SJCRH30 (cell line): ENCODE results near the gene FYN. TPM values are rescaled to one million over a fixed set of nuclear protein-coding genes. Genes with fewer than 3 reads are reported as not detected.
"Not testable (repeated sequence)": the region's sequence is repeated elsewhere in the genome, so short reads cannot be mapped to it uniquely, and the experiment has no call there.

Source experiments
- DNase-seq, 2 experiments: peaks; one replicate each; pipeline ENCODE4 v3.0.0-alpha.2; 2015 to 2020
- H3K27ac ChIP-seq: fragments of 250-450 bp; sonication (Bioruptor Pico); 2 replicates; pipeline ENCODE4 v1.5.1; 2020; ENCODE audit warnings: mild to moderate bottlenecking, moderate library complexity
- H3K27me3 ChIP-seq: fragments of 250-450 bp; sonication (Bioruptor Pico); 2 replicates; pipeline ENCODE4 v1.5.1; 2020; ENCODE audit warnings: mild to moderate bottlenecking, moderate library complexity
- H3K36me3 ChIP-seq: fragments of 250-450 bp; sonication (Bioruptor Pico); 2 replicates; pipeline ENCODE4 v1.5.1; 2020; ENCODE audit warnings: mild to moderate bottlenecking, moderate library complexity
- H3K4me1 ChIP-seq: fragments of 250-450 bp; sonication (Bioruptor Pico); 2 replicates; pipeline ENCODE4 v1.5.1; 2020; ENCODE audit warnings: mild to moderate bottlenecking, moderate library complexity
- H3K4me3 ChIP-seq: fragments of 250-450 bp; sonication (Bioruptor Pico); 2 replicates; pipeline ENCODE4 v1.5.1; 2020; ENCODE audit warnings: mild to moderate bottlenecking, moderate library complexity
- H3K9me3 ChIP-seq: fragments of 250-450 bp; sonication (Bioruptor Pico); replicated peaks from 2 replicates; pipeline ENCODE4 v1.5.1; 2020; ENCODE audit warnings: mild to moderate bottlenecking, moderate library complexity
- total RNA-seq: library from RNA; depleted of rRNA; stranded (reverse); fragments of >200 nt; shearing (Covaris generic); gene quantifications from 2 replicates; pipeline ENCODE4 v1.2.3, GENCODE V29; 2014; rRNA removed

The FYN gene
- total RNA-seq, result 57.1 and 67.1 TPM in 2 replicates

GRCh38 chr6:111873178-111874024 is at the start of gene FYN:
TSS of gene FYN (minus strand) at chr6:111873452. CDS start at chr6:111720051, 153,401 bp downstream.
- no peaks in the 10 kb centered on the region for H3K27me3 ChIP-seq
- peak; percentile 97 to 98 for DNase-seq

GRCh38 chr6:111922454-111923297 is 49.4 kb upstream of the FYN start:
- no peak overlapping the region for H3K27ac ChIP-seq
- no peak for DNase-seq
- peaks cover 29% of the 10 kb centered on the region for H3K4me1 ChIP-seq
- H3K36me3 ChIP-seq, result no peaks in the 10 kb centered on the region
- no peaks in the 10 kb centered on the region for H3K9me3 ChIP-seq
- H3K27me3 ChIP-seq, result no peaks in the 10 kb centered on the region
- no peak overlapping the region for H3K4me3 ChIP-seq

More at GRCh38 chr6:111873178-111874024, at the start of gene FYN:
- Histone ChIP-seq H3K27ac (peak within 1 kb of the TSS; percentile 63), H3K4me1 (peaks cover 10% of the 10 kb centered on the region), H3K9me3 (no peaks in the 10 kb centered on the region), H3K4me3 (peak within 1 kb of the TSS; percentile 64), H3K36me3 (no peaks in the 10 kb centered on the region)

GRCh38 chr6:111921103-111921502 is 47.9 kb upstream of the FYN start:
- H3K27me3 ChIP-seq, result no peaks in the 10 kb centered on the region
- H3K27ac ChIP-seq, result no peak overlapping the region
- no peak overlapping the region for H3K4me3 ChIP-seq
- no peak for DNase-seq
- H3K36me3 ChIP-seq, result no peaks in the 10 kb centered on the region
- peaks cover 19% of the 10 kb centered on the region for H3K4me1 ChIP-seq
- no peaks in the 10 kb centered on the region for H3K9me3 ChIP-seq

- H3K27me3 ChIP-seq, result no peaks in the 10 kb centered on the region
- no peak overlapping the region for H3K27ac ChIP-seq
- H3K9me3 ChIP-seq, result no peaks in the 10 kb centered on the region
- peaks cover 16% of the 10 kb centered on the region for H3K4me1 ChIP-seq
- H3K36me3 ChIP-seq, result no peaks in the 10 kb centered on the region
- H3K4me3 ChIP-seq, result no peak overlapping the region
- no peak for DNase-seq
Measured at GRCh38 chr6:111920578-111920977, 47.3 kb upstream of the FYN start.

- no peaks in the 10 kb centered on the region for H3K36me3 ChIP-seq
- H3K27ac ChIP-seq, result no peak overlapping the region
- H3K27me3 ChIP-seq, result no peaks in the 10 kb centered on the region
- H3K4me1 ChIP-seq, result peaks cover 16% of the 10 kb centered on the region
- H3K9me3 ChIP-seq, result no peaks in the 10 kb centered on the region
- no peak overlapping the region for H3K4me3 ChIP-seq
- no peak for DNase-seq
Measured at GRCh38 chr6:111918825-111919224, 45.6 kb upstream of the FYN start.

- Histone ChIP-seq H3K27ac (no peak overlapping the region), H3K27me3 (no peaks in the 10 kb centered on the region), H3K9me3 (no peaks in the 10 kb centered on the region), H3K36me3 (no peaks in the 10 kb centered on the region), H3K4me1 (no peaks in the 10 kb centered on the region), H3K4me3 (no peak overlapping the region)
- no peak for DNase-seq
Measured at GRCh38 chr6:111916747-111917146, 43.5 kb upstream of the FYN start.

- H3K4me3 ChIP-seq, result no peak overlapping the region
- H3K9me3 ChIP-seq, result no peaks in the 10 kb centered on the region
- DNase-seq, result no peak
- no peaks in the 10 kb centered on the region for H3K27me3 ChIP-seq
- H3K4me1 ChIP-seq, result no peaks in the 10 kb centered on the region
- no peaks in the 10 kb centered on the region for H3K36me3 ChIP-seq
- no peak overlapping the region for H3K27ac ChIP-seq
Measured at GRCh38 chr6:111914617-111915016, 41.4 kb upstream of the FYN start.

- Histone ChIP-seq H3K27ac (no peak overlapping the region), H3K4me1 (no peaks in the 10 kb centered on the region), H3K36me3 (no peaks in the 10 kb centered on the region), H3K27me3 (no peaks in the 10 kb centered on the region), H3K4me3 (no peak overlapping the region), H3K9me3 (no peaks in the 10 kb centered on the region)
- no peak for DNase-seq
Measured at GRCh38 chr6:111912904-111913303, 39.7 kb upstream of the FYN start.

- H3K4me1 ChIP-seq, result no peaks in the 10 kb centered on the region
- no peaks in the 10 kb centered on the region for H3K36me3 ChIP-seq
- no peak overlapping the region for H3K4me3 ChIP-seq
- no peaks in the 10 kb centered on the region for H3K27me3 ChIP-seq
- DNase-seq, result no peak
- H3K27ac ChIP-seq, result no peak overlapping the region
- H3K9me3 ChIP-seq, result no peaks in the 10 kb centered on the region
Measured at GRCh38 chr6:111911428-111911827, 38.2 kb upstream of the FYN start.

- no peaks in the 10 kb centered on the region for H3K36me3 ChIP-seq
- no peaks in the 10 kb centered on the region for H3K27me3 ChIP-seq
- no peaks in the 10 kb centered on the region for H3K9me3 ChIP-seq
- H3K4me3 ChIP-seq, result no peak overlapping the region
- no peak for DNase-seq
- no peaks in the 10 kb centered on the region for H3K4me1 ChIP-seq
- no peak overlapping the region for H3K27ac ChIP-seq
Measured at GRCh38 chr6:111909238-111909637, 36.0 kb upstream of the FYN start.

- not testable (repeated sequence) for H3K4me3 ChIP-seq, H3K27me3 ChIP-seq, H3K9me3 ChIP-seq, H3K36me3 ChIP-seq, DNase-seq, H3K27ac ChIP-seq, H3K4me1 ChIP-seq
Measured at GRCh38 chr6:111908365-111908764, 35.1 kb upstream of the FYN start.

GRCh38 chr6:111900735-111901134 is 27.5 kb upstream of the FYN start:
- DNase-seq, result peak; percentile 70 to 72
- Histone ChIP-seq H3K27me3 (no peaks in the 10 kb centered on the region), H3K27ac (no peak overlapping the region), H3K36me3 (no peaks in the 10 kb centered on the region), H3K9me3 (no peaks in the 10 kb centered on the region), H3K4me1 (peaks cover 21% of the 10 kb centered on the region; the same call in 1 of the 2 replicates), H3K4me3 (no peak overlapping the region)

- Histone ChIP-seq H3K27me3 (no peaks in the 10 kb centered on the region), H3K4me1 (peaks cover 21% of the 10 kb centered on the region; the same call in 1 of the 2 replicates), H3K36me3 (no peaks in the 10 kb centered on the region), H3K4me3 (no peak overlapping the region), H3K9me3 (no peaks in the 10 kb centered on the region), H3K27ac (no peak overlapping the region)
- no peak for DNase-seq
Measured at GRCh38 chr6:111899531-111899930, 26.3 kb upstream of the FYN start.

- Histone ChIP-seq H3K4me3 (no peak overlapping the region), H3K9me3 (no peaks in the 10 kb centered on the region), H3K4me1 (peaks cover 21% of the 10 kb centered on the region; the same call in 1 of the 2 replicates), H3K36me3 (no peaks in the 10 kb centered on the region), H3K27me3 (no peaks in the 10 kb centered on the region), H3K27ac (no peak overlapping the region)
- DNase-seq, result peak; percentile 79 to 82
Measured at GRCh38 chr6:111898452-111898851, 25.2 kb upstream of the FYN start.

- no peak overlapping the region for H3K4me3 ChIP-seq
- H3K4me1 ChIP-seq, result peaks cover 10% of the 10 kb centered on the region; the same call in 1 of the 2 replicates
- H3K27ac ChIP-seq, result no peak overlapping the region
- no peaks in the 10 kb centered on the region for H3K36me3 ChIP-seq
- no peaks in the 10 kb centered on the region for H3K27me3 ChIP-seq
- no peaks in the 10 kb centered on the region for H3K9me3 ChIP-seq
- no peak for DNase-seq
Measured at GRCh38 chr6:111894951-111895350, 21.7 kb upstream of the FYN start.
